ENCODE data around the gene PCDHB15.

Gene PCDHB15

GRCh38 chr5:141250576-141250975 is 5.4 kb downstream of the PCDHB15 start:
- no peak for FAIRE-seq

- peak; percentile 14 for FAIRE-seq
Measured at GRCh38 chr5:141258464-141258863, 13.3 kb downstream of the PCDHB15 start.

- FAIRE-seq, result no peak
Measured at GRCh38 chr5:141258948-141259347, 13.8 kb downstream of the PCDHB15 start.

- FAIRE-seq, result no peak
Measured at GRCh38 chr5:141260458-141261237, 15.5 kb downstream of the PCDHB15 start.

GRCh38 chr5:141261238-141261546 is 16.0 kb downstream of the PCDHB15 start:
- no peak for FAIRE-seq

- FAIRE-seq, result no peak
Measured at GRCh38 chr5:141269195-141269594, 24.0 kb downstream of the PCDHB15 start.

- FAIRE-seq, result no peak
Measured at GRCh38 chr5:141272906-141273305, 27.7 kb downstream of the PCDHB15 start.

GRCh38 chr5:141298376-141298775 is 53.2 kb downstream of the PCDHB15 start:
- no peak for FAIRE-seq

Measured in colon (tissue), 2 donors.